C4-2B (cell line): Measurements from ENCODE around the gene ACER2.

Experiments
- CTCF ChIP-seq: fragments of 450-650 bp; conservative IDR thresholded peaks from 2 replicates; pipeline ENCODE4 v1.5.1; 2017; ENCODE audit warnings: mild to moderate bottlenecking
- ZFX ChIP-seq: fragments of 450-650 bp; IDR thresholded peaks from 2 replicates; pipeline ENCODE4 v1.6.1; 2017

- TF ChIP-seq CTCF (no peak), ZFX (no peak)
Measured at GRCh38 chr9:19490828-19491227, 82.0 kb downstream of the ACER2 start.
